ENCODE results near the gene ITFG1.
"Not testable (repeated sequence)": the region's sequence is repeated elsewhere in the genome, so short reads cannot be mapped to it uniquely, and the experiment has no call there.

ITFG1 gene

DNA sequence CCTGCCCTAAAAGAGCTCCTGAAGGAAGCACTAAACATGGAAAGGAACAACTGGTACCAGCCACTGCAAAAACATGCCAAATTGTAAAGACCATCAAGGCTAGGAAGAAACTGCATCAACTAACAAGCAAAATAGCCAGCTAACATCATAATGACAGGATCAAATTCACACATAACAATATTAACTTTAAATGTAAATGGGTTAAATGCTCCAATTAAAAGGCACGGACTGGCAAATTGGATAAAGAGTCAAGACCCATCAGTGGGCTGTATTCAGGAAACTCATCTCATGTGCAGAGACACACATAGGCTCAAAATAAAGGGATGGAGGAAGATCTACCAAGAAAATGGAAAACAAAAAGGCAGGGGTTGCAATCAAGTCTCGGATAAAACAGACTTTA is 136.6 kb downstream of the ITFG1 start:
- DNase-seq (ENCODE audit: low spot score) = not testable (repeated sequence)

DNA sequence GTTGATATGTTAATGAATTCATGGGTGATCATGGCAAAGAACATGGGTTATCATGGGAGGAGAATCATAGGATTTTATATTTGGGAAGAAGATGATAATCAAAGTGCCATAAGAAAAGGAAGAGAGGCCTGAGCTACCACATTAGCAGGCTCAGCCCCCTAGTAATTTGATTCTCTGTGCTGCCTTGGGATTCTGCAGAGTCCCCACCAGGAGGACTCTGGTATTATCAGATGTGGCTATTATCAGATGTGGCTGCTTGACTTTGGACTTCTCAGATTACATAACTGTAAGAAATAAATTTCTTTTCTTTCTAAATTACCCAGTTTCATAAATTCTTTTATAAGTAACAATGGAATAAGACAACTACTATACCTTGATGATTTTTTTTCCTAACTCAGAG is 137.6 kb downstream of the ITFG1 start:
- no peak for DNase-seq (ENCODE audit: low spot score)

DNA sequence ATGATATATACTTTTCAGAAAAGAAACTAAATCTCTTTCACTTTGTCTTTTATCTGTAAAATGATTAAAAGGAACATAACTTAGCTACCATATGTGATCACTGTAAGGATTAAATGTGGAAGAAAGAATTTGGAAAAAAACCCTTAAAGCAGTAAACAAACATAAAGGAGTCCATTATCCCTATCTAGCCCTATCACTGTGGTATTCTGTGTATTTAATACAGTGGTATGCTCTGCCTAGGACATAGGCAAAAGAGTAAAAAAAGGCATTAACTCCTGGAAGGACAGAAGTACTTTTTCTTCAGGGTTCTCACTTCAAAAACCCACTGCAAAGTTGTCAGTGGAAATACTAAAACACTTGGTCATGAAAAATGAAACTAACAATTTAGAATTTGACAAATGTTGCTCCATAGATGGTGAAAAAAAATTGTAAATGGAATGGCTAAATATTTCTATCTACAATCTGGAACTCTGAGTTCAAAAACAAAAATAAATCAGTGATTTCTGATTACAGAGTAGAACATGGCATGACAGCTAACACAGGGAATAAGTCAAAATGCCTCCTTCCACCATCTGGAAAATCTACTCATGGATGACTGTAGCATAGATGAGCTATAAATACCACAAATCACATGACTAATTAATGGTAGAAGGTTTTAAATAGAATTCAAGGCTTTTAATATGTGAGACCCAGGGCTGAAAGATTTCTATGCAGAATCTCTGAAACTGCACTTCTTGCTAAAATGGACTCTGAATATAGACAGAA is 140.1 kb downstream of the ITFG1 start:
- DNase-seq (ENCODE audit: low spot score) = no peak

DNA sequence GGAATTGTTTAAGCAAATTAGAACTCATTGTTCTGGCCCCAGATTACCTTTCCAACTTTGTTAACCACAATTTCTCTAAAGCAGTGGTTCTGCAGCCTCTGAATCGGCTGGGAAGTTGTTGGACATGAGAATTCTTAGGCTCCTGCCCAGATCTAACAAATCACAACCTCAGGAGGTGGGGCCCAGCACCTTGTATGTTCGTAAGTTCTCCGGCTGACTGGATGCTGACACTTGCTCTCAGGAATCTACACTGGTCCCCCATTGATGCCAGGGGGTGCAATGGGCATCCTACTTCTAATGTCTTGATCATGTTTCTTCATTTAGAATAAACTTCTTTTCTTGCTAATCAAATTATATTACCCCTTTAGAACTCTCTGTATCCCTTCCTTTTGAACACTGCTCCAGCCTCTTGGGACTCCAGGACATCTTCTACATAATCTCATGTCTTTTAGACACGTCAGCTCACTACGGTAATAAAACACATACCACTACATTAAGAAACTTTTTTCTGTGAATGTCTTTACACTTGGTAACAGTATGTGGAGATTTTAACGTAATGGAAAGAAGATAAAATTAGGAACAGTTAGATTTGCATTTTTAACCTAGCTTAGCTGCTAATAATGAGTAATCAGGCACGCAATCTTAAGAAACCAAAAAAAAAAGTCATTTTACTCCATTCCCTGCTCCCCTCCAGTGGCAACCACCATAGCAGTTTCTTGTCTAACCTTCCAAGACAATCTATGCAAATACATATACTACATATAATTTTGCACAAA is 143.2 kb downstream of the ITFG1 start:
- peak; percentile 11 for DNase-seq (ENCODE audit: low spot score)

DNA sequence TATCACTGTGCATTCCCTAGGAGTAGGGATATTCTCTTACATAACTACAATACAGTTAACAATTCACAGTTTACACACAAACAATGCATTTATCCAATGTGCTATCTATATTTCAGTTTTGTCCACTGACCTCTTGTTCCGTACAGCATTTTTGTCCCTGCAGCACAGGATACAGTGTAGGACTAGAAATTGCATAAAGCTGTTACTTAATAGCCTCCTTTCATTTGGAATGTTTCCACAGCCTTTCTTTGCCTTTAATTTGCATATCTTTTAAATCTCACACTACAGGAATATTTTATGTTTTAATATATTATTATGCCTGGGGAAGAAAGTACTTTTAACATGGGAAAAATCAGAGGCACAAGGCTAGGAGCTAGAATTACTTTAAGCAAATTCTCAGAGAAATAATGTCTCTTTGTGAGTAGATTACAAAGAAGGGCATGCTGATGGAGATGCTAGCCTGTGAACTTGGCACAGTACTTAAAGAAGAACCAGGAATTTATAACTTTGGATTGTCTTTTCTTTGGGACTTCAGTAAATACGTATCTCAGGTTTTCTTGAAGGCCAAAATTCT is 144.3 kb downstream of the ITFG1 start:
- DNase-seq (ENCODE audit: low spot score) = no peak

DNA sequence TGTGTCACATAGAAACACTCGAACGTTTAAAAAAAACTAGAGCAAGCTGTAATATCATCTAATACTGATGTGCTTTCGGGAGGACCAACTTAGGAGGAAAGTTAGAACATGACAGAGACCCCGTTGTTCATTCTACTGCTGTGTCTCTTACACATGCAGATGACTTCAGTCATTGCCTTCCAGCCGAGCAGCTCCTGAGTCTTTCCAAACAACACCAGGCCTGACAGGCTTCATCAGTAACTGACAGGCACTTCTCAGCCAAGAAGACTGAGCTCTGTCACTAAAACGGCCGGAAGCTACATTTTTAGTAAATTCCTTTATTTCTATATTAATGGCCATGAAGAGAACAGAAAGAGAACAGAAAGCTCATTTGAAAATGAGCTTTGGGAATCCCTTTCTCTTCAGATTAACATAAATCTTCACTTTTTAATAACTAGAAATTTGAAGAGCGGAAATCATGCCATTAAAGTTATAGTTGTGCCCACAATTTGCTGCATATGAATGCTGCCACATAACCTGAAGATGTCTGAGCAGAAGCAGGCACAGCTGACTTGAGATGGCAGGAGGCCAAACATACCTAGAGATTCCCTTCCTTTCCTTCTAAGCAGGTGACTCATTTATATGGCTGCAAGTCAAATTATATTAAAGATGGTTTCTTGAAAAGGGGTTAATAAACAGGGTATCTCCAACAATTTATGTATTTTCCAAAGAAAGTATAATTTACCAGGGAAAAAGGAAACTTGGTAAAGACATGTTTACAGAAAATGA is 148.9 kb downstream of the ITFG1 start:
- no peak for DNase-seq (ENCODE audit: low spot score)

DNA sequence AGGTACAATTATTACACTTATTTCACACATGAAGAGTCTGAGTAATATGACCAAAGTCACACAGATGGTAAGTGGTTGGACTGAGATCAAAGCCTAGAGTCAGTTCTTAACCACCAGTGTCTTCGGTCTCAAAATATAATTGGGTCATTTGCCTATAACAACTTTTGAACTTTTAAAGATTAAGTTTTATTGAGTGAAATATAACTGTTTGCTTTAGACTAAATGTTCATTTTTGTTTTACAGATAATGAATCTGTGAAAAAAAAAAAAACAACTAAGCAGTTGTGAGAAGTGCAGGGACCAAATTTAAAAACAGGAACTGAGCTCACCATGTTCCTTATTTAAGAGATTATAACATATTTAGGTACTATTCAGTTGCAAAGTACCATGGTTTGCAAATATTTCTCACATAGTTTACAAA is 150.1 kb downstream of the ITFG1 start:
- peak; percentile 26 for DNase-seq (ENCODE audit: low spot score)

DNA sequence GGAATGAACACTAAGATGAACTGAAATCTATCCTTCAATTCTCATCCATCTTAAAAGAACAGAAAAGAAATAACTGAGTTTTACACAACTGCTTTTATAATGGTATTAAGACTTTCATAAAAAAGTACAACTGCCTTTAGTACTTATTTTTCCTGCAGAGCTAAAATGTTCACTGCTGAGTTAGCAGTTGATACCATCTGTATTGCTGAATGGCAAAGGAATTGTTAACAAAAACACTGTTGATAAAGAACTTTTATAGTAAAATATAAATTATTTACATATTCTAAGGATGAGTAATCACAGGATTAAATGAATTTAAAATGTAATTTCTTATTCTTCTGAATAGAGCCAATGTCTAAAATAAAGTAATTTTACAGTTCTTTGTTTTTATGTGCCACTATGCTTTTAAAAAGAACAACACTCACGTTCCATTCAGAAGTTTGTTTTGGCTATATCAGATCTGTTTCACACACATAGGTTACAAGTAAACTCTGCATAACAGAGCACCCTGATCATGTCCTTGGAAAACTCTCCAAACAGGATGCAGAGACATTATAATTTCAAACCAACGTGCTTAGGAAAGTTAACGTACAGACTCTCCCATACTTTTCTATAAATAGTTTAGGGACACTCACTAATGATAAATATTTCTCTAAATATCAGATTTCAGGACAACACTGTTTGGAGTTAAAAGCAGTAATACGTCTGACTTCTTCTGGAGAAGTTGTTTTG is 151.1 kb downstream of the ITFG1 start:
- DNase-seq (ENCODE audit: low spot score) = no peak

DNA sequence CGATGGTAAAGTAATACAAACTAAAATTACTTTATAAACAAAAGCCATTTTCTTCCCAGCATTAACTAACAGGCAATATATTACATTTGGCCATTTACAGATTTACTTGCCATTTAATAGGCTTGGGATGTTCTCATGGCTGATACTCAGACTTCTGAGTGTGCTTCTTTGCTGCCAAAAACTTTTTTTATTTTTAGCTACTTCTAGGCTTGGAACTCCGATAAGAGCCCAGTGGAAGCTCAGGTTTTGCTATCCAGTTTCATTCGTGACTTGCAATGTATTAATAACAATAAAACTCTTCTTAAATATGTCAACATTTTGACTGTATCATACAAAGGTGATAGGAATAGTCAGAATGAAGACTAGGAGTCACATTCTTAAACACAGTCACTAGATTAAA is 152.3 kb downstream of the ITFG1 start:
- no peak for DNase-seq (ENCODE audit: low spot score)

DNA sequence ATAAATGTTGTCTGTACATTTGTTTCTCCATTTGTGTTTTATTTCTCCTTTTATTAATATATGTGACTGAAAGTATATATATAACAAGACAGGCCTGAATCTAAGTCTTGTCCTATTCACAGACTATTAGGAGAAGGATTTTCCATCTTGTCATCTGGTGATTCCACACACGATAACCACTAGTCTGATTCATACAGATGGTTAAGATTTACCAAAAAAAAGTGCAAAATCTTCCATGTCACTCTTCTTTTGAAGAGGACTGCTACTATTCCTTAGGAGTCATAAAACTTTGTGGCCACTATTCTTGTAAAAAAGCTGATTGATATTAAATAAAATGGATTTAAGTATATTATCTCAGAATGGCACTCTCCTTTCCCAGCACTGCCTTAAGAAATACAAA is 156.3 kb downstream of the ITFG1 start:
- DNase-seq (ENCODE audit: low spot score) = no peak

DNA sequence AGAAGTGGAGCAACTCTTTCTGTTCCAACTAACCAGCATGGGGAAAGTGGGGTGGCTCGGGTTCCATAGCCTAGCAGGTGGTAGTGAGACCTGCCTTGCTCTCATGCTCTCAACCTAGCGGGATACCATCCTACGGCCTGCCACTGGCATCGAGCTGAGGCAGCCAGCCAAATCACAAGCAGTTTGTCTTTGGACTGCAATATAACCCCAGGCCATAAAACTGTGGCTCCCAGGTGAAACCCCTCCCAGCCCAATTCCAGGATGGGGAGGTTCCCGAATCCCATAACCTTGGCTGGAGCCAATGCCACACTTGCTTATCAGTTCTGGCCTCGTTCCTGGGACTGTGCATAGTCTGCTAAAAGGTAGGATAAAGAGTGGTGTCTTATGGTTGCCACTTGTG is 161.3 kb downstream of the ITFG1 start:
- DNase-seq (ENCODE audit: low spot score) = no peak

DNA sequence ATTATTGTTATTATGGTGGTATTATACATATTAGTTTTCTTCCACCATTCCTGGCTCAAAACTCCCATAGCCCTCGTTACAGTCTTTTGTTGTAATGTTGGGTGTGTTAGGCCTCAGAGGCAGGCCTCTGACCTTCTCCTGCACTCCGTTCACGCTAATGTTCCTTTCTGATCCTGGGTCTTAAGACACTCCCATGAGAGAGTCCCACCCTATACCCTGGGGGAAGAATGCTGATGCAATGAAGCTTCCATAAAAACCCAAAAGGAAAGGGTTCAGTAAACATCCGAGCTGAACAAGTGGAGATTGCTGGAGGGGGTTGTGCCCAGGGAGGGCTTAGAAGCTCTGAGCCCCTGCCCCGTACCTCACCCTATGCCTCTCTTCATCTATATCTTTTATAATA is 175.9 kb downstream of the ITFG1 start:
- DNase-seq (ENCODE audit: low spot score) = no peak

DNA sequence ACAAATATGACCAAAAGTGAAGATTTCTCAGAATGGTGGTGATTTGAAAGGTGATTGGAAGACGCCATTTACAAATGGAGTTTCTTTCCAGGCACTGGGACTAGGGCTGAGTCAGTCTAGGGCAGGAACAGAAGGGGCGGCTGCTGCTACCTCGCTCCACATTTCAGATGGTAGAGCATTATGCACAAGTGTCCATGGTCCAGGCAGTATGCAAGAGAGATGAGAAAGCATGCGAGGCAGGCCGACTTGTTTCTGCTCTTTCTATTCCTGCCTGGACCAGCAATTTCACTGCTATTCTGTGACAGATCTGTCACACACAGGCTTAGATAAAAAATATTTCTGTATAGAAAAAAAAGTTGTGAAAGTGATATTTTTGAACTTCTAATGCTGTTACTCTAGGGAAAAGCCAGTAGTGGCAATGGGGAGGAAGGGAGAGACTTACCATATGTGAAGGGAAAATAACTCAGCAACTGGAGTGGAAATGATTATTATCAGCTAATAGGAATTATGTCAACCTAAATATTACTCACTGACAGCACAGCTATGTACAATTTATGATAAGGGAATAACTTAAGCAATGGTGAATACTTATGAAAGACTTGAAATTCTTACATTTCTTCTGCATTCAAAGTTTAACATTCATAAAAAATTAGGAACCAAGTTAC is 182.4 kb downstream of the ITFG1 start:
- no peak for DNase-seq (ENCODE audit: low spot score)

DNA sequence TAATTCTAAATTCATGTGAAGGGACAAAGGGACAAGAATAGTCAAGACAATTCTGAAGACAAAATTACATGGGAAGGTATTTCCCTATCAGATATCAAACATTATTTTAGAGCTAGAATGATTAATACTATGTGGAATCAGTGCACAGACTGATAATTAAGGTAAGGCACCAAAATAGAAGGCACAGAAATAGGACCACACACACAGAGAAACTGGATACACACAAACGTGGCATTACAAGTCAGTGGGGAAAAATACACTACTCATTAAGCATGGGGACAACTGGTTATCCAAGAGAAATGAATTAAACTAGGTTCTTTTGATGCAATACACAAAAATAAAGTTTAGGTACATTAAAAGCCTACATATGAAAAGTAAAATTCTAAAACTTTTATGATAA is 184.3 kb downstream of the ITFG1 start:
- DNase-seq (ENCODE audit: low spot score) = no peak

DNA sequence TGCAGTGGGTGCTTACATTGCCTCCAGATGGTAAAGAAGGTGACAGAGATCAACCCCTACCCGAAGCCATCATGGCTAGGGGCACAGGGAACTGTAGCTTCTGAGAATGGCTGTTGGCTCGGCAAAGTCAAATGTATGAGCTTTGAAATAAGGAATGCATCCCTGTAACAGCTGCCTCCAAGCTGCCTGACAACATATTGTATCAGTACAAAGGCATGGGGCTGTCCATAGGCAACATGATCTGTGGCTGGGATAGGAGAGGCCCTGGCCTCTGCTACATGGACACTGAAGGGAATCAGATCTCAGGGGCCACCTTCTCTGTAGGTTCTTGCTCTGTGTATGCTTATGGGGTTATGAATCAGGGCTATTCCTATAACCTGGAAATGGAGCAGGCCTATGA is 197.9 kb downstream of the ITFG1 start:
- DNase-seq (ENCODE audit: low spot score) = no peak

DNA sequence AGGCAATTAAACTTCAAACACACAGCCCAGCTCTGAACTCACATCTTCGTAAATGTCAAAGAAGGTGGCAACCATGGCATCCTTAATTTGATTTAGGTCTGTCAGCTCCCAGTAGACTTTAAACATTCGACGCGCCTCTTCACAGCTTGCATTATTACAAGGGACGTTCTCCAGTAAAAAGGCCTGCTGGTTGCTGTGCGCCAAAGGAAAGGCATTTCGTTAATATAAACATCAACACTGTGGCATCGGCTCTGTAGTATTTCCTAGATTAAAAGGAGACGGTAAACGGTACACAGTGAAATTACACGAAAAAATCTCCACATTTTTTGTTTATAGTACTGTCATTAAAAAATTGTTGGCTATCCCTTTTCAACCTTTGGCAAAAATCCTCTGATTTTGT is 200.4 kb downstream of the ITFG1 start:
- DNase-seq (ENCODE audit: low spot score) = no peak

DNA sequence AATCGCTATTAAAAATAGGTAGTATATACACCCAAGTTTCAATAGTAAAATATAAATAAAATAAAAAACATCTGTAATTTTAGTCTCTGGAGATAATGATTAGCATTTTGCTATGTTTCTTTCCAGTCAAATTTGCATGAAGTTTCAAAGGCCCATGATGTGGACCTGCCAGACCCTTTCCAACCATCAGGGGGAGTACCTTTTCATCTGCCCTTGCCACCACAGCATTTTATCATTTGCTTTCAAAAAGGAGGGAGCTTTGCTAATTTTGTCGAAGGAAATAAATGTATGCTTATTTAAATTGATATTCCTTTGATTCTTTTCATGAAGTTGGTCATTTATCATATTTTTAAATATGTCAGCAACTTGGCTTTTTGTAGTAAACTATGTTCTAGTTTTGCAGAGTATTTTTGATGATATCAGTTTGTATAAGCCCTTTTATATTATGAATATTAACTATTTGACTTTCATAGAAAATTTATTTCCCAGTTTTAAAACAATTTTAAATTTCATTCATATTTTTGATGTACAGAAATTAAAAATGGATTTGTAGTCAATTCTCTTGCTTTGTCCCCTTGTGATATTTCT is 201.9 kb downstream of the ITFG1 start:
- peak; percentile 54 for DNase-seq (ENCODE audit: low spot score)

DNA sequence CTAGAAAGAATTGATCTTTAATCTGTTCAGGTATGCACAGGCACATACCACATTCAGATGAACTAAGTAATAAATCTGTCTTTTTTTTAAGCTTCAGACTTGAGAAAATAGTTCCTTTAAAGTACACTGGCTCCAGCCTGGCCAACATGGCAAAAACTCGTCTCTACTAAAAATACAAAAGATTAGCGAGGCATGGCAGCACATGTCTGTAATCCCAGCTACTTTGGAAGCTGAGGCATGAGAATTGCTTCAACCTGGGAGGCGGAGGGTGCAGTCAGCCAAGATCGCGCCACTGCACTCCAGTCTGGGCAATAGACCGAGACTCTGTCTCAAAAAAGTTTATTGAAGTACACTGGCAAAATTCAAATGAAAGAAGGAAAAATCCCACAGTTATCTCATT is 206.1 kb downstream of the ITFG1 start:
- DNase-seq (ENCODE audit: low spot score) = no peak

DNA sequence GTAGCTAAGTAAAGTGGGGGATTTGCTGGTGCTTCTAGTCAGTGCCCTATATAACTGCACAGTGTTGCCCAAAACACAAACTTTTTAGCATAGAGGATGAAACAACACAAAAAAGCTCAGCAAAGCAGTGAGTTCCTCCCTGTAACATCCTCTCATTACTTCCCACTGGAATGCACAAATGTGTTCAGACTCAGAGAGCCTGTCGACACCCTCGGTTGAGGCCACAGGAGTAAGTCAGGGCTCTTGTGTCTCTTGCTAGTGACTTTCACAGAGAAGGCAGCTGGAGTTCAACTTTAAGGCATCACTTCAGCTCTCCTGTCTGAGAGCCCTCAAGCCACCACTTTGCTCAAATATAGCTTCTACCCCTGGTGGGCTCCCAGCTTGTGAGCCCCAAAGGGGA is 209.9 kb downstream of the ITFG1 start:
- DNase-seq (ENCODE audit: low spot score) = no peak

DNA sequence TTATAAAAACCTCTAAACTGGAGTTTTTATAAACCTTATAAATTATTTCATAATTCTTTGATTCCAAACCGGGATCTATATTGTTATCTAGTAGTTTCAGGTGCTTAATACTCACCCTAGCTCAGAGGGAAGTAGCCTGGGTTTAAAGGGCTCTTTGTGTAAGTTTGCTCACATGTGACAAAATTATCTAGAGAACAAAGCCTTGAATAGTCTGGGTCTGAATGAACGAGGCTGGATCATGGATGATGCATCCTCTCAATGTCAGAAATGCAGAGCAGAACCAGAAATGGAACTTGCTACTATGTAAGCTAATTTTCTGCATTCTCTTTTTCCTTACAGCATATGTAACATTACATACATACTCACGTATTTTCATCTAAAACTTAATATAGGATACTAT is 213.2 kb downstream of the ITFG1 start:
- no peak for DNase-seq (ENCODE audit: low spot score)

DNA sequence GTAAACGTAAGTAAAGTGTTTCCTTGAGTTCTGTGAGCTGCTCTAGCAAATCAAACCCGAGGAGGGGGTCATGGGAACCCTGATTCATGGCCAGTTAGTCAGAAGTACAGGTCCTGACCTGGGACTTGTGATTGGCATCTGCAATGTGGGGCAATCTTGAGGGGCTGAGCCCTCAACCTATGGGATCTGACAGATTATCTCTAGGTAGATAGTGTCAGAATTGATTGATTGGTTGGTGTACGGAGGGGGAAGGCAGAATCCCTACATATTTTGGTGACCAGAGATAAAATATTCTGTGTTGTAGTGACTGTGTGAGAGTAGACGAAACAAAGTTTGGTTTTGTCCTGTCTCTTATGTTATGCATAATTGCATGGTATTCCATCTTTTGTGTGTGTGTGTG is 216.7 kb downstream of the ITFG1 start:
- no peak for DNase-seq (ENCODE audit: low spot score)

Measured in germinal center (tissue), 1 donor.